Pulmonary artery endothelial cell (primary cell): ENCODE data around the gene ALDH1A3. TPM values are rescaled to one million over a fixed set of nuclear protein-coding genes. Genes with fewer than 3 reads are reported as not detected.

ENCODE experiments used
- DNase-seq: peaks from one replicate; pipeline ENCODE4 v3.0.0-alpha.2; 2011; ENCODE audit warnings: low read depth, low spot score
- total RNA-seq: library from RNA; depleted of rRNA; stranded (reverse); fragments of >200 nt; gene quantifications from 2 replicates; pipeline ENCODE4 v1.2.3, GENCODE V29; 2014

The ALDH1A3 gene
- total RNA-seq, 1 donor from 2014 or later: 52.1 TPM

DNA sequence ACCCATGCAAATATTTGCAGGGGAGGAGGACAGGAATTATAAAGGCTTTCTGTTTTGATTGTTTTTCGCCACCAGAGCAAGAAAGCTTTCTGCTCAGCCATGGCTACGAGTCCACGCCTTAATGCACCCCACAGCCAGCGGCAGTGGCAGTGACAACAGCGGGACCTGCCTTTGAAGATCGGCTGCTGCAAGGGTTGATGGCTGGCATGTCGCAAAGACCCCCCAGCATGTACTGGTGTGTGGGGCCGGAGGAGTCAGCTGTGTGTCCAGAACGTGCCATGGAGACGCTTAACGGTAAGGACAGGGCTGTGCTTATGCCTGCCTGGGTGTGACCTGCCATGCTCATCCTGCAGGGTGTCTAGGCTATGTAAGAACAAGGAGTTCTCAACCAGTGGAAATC, 44.8 kb downstream of the ALDH1A3 start:
- DNase-seq: no peak

DNA sequence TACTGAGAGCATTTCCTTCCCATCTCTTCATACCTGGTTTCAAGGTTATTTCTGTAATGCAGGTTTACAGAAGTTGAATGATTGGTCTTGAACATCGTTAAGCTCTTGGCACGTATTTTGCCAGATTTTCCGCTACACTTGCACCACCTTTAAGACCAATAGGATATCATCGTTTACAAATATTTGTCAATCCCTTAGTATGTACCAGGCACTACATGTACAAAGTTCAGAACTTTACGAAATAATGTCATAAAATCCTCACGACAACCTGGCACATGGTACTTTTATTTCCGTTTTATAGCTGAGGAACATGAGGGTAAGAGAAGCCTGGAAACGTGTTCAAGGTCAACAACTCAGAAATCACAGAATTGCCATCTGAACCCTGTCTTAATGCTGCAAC, 45.8 kb downstream of the ALDH1A3 start:
- no peak for DNase-seq

DNA sequence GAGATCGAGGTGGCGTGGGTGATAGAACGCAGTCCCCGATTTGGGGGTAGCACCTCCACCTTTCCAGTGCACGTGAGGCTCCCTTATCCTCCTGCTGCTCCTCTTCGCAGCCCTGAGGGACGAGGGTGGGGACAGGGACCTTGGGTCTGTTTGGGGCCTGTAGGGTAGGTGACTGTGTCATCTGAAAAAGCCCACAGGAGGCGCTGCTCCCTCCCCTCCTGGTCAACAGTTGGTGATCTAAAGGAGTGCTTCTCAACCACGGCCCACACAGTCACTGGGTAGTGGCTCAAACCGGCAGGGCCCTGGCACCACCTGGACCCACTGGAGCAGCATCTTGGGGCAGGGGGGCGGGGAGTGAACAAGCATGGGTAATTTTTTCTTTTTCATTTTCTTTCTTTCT, 46.6 kb downstream of the ALDH1A3 start:
- DNase-seq: no peak

DNA sequence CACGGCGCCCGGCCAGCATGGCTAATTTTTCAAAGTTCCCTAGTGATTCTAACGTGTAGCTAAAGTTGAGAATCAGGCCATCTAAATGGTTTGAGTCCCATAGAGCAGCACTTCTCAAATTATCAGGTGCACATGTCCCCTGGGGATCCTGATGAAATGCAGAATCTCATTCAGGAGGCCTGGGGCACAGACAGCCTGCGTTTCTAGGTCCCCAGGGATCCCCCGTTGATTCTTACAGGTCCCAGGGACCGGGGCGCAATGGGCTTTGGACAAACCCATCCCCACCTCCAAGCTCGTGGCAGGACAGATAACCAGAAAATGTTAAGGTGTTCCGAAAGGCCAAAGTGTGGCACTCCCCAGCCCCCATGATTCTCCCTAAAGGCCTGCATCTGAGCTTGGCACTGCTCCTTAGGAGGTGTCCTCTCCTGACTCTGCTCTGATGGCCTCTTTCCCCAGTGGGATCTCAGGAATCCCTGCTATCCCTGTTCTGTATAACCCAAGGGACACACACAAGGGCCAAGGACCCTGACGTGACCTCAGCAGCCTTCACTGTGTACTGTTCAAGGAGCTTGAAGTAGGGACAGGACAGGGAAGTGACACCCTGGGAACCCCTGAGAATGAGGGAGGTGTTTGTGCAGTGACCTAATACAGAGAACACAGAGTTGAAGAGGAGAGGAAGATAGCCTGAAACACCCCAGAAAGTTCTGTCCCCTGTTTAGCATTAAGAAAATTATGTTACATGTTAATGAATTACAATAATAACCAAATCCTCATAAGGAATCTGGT, 47.5 kb downstream of the ALDH1A3 start:
- no peak for DNase-seq

DNA sequence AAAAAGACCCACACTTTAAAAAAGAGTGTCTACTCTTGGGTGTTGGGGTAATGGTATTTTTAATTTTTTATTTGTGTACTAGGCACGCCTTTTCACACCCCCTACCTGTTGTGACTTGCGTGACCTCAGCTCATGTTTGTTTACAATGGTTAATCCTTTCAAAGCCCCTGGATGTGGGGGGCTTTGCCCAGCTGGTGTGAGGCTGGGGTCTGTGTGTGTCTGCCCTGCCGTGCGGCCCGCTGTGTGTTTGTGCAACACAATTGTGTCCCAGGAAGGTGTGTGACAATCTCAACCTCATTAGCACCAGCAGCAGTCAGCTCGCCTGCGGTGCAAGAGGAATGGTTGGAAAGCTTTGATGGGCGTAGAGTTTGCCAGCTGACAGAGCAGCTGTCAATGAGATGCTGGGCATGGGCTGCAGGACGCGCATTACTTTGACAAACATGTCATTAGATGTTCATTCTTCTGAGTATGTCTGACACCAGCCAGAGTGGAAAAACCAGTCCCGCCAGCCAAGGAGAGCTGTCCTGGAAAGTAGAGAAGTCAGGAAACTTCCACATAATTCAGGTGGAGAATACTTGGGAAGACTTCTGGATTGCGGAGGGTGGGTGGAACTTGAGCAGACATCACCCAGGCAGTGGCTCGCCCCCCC, 49.1 kb downstream of the ALDH1A3 start:
- DNase-seq: no peak

DNA sequence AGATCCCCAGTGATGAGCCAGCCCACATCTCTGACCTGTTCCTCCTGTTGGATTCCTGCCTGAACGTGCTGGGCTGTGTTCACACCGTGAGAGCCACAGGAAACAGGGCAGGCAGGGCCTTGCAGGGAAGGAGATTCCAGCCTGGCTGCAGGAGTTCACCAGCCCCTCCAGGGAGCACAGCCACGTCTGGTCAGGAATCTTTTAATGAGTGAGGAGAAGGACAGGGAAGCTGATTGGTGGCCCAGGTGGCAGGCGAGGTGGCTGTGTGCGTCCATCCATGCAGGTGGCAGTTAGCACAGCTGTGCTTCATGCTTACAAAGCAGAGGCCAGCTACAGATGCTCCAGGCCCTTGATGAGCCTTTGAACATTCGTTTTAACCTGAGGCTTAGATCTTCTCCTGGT, 50.0 kb downstream of the ALDH1A3 start:
- no peak for DNase-seq

DNA sequence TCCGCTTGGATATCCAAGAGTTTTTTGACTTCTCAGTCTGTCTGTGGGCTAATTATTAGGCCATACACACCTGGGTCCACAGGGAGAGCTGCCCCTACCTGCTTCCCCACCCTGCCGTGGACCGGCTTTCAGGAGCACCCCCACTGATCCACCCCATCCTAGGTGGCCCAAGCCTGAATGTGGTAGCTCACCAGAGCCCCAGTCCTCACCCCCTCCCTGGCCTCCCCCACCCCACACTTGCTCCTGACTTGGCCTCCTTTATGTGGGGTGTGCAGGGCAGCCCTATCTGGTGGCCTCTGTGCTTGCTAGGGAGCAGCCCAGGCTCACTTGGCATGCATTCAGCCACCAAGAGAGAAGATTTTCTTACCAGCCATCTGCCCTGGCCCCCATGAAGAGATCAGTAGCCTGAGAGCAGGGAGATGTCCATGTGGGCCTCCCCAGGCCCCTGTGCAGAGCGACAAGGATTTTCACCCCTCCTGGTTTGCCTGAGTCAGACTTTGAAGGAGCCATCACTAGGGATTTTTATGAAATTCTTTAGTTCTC, 50.7 kb downstream of the ALDH1A3 start:
- DNase-seq: no peak

DNA sequence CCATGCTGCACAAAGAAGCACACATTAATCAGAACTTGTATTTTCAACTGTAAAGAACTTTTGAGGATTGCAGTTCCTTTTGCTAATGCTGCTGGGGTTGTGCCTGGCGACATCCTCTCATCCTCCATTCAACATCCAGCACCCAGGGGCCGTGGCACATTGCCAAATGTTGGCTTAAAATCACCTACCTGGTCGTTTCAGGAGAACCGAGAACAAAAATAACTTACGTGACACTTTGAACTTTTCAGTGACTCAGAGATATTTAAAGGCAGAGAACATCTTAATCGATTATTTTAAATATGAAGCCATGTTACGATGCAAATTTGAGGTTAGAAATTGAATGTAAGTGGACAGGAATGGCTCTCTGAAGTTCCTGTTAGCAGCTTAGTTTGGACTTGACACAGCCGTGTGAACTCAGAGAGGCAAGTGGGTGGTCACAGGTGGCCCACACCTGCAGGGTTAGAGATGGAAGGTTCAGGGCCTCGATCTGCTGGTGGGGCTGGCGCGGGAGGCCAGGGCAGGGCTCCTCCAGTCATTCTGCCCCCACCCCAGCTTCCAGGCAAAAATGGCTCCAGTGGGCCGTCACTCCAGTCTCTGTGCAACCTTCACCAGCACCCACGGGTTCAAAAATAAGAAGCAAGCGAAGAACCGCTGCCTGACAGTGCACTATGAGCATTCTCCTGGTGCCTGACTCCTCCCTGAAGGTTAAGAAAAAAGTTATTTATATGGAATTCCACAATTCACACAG, 51.7 kb downstream of the ALDH1A3 start:
- DNase-seq: no peak

DNA sequence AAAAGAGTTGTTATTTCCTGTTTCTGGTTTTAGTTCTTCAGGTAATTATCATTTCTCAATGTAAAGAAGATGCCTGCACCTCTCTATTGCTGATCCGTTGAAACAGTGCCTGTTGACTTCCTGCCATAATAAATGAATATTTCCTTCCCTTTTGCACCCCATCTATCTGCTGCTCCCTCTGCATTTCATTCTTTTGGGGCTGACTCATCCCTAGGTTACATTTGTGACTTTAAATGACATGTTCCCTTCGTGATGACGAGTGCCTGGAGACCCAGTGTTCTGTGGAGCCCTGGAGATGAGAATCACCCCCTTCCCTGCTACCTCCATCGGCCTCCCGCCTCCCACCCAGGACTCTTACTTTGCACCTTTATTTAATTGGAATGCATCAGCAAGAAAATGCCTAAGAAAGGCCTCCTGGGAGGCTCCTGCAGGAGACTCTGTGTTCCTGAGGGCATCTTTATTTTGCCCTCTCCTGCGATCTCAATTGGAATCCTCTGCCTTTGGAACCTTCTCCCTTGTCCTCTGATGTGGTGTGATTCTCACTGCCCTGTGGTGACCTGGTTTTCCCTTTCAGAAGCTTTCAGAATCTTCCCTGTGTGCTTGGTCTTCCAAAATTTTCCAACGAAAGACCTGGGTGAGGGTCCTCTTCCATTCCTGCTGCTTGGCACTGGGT, 53.2 kb downstream of the ALDH1A3 start:
- DNase-seq: no peak

DNA sequence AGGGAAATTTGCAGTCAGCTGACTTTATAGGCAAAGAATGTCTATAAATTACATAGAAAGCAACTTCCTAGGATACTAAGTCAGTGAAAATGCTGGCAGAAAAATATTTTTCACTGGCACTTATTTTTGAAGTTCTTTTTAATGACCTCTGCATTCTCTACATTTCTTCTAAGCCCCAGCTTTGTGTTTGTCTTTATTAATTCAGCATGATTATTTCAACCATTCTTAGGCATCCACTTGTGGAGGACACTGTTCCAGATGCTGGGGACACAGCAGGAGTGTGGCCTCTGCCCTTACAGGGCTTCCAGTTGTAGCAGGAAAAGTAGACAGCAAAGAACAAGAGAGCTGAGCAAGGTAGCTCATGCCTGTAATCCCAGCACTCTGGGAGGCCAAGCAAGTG, 54.5 kb downstream of the ALDH1A3 start:
- no peak for DNase-seq

DNA sequence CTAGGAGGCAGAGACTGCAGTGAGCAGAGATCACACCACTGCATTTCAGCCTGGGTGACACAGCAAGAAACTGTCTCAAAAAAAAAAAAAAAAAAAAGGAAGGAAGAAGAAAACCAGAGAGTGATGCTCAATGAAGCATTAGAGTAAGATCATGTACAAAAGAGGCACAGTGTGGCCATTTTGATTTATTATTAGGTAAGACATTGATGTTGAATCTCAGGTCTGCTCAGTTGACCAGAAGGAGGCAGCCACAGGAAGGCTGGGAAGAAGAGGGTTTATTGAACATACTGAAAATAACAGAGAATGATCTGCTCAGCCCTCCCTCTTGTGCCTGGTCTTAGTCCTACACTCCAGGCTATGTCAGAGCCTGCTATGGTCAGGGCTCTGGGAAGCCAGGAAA, 55.1 kb downstream of the ALDH1A3 start:
- no peak for DNase-seq

DNA sequence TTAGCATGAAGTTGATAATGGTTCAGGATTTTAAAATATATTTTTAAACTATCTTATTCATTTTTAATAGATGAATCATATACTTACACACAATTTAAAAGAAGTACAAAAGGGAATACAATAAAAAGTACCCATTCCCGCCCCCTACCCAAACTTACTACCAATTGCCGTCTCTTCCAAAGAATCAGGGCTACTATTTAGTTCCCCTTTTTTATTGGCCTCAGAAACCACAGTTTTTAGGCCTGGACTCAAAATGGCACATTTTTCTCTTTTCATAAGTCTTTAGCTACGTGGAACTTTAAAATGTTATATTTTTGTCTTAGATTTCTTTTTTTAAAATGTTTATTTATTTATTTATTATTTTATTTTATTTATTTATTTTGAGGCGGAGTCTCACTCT, 57.5 kb downstream of the ALDH1A3 start:
- DNase-seq: no peak

DNA sequence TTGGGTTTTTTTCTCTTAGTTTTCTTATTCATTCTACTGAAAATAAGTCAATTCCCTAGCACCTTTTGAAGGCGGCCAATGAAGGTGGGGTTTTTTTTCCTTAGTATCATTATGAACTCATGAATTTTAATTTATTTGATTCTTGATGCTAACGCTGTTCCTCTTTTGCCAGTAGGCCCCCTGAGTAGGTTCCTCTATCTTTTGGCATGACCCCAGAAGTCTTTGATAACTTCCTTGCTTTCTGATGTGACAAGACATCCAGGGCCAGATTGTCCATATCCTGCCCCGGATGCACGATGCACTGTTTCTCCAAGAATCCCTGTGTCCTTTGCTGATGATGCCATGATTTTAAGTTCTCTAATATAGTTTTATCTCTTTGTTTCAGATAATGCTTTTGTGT, 60.2 kb downstream of the ALDH1A3 start:
- no peak for DNase-seq

DNA sequence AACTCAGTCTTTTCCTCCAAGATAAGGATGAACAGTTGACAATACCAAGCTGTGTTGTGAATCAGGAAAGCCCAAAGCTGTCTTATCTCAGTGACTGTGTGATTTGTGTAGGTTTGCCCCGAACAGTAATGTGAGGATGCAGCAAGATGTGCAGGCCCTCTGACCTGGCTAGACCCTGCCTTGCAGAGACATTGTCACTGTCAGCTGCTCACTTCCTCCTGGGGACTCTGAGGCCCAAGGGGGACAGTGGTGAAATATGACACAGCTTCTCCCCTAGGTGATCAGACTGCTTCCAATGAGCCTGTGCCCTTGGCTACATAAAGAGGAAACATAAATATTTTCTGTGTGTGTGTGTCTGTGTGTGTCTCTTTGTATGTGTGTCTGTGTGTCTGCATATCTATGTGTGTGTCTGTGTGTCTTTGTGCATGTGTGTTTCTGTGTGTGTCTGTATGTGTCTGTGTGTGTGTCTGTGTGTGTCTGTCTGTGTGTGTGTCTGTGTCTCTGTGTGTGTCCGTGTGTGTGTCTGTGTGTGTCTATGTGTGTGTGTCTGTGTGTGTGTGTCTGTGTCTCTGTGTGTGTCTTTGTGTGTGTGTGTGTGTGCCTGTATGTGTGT, 61.2 kb downstream of the ALDH1A3 start:
- no peak for DNase-seq

DNA sequence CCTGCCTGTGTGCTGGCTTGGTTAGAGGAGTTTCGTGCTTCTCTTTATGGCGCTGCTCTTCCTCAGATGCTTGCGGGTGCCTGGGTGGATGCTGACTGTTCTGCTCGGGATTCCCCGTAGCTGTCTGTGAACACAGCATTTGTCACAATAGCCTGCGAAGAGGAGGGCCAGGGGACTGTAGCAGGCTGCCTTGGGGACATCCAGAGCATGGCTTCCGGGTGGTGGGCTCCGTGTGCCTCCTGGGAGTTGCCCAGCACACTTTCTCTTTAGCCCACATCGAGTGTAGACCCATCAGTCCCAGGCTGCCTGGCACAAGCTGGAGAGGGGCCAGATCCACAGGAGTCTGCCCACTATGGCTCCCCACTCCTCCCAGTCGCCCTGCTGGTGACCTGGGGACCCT, 61.9 kb downstream of the ALDH1A3 start:
- no peak for DNase-seq

DNA sequence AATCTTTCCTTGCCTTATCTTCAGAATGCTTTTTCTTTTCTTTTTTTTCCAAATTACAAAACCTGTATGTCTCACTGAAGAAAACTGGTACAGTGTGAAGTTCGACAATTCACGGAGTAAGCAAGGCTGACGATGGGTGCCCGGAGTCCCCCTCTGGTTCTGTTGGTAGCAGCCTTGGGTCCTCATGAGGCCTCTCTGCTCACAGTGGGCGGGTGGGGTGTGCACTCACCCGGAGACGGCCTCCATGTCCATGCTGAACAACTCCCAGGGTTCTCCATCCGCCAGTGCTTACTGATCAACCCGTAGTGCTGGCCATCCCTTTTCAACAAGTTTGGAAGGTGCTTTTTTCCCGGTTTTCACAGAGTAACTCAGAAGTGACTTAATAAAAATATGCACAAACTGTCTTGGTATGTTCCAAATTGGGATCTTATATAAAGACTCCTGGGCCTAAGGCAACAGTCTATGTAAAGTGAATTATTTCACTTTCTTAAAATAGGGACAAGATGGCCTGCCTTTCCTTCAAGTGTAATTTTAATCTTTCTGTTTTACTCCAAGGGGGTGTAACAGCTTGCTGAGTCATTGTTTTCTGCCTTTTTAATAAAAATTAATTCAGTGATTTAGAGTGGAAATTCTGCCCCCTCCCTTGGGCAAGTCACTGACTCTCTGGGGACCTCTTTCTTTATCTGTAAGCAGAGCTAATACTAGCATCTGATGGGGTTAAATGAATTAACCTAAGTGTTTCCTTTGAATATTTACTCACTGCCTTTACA, 63.2 kb downstream of the ALDH1A3 start:
- no peak for DNase-seq

DNA sequence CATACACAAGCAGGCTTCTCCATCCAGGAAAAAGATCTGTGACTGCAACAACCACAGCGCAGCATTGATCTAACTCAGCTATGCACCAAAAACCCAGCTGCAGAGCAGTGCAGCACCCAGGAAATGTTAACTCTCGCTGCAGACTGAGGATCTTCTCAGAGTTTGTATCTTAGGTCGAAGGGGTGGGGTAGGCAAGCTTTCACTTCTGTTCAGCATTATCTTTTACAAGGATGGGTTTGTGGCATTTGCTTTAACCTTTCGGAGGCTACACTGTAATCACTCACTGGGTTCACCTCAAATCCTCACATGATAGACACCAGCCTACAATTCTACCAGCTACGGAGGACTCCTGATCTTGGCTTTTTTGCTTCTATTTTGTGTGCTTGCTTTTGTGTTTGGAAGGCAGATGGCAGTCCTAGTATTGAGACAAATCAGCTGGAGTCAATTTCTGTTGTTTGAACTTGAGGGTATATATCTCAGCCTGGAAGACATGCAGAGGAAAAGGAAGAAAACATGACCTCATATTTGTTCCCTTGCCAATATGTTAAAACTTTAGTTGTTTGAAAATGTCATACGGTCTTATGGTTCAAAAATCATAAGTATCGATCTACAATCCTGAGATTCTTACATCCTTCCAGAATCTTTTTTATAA, 64.7 kb downstream of the ALDH1A3 start:
- no peak for DNase-seq

DNA sequence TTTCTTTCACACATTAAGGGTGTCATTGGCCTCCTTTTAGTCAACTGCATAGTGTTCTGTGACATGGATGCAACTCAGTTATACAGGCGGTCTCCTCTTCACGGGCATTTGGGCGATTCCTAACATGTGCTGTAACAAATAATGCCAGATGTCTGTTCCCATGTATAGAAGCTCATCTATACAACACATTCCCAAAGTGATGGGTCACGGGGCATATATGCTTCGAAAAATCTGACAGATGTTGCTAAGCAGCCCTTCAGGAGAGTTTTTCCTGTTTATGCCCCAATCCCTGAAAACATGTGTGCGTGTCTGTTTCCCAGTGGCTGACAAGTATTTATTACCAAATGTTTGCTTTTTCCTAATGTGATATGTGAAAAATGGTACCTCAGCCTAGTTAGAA, 65.4 kb downstream of the ALDH1A3 start:
- no peak for DNase-seq

DNA sequence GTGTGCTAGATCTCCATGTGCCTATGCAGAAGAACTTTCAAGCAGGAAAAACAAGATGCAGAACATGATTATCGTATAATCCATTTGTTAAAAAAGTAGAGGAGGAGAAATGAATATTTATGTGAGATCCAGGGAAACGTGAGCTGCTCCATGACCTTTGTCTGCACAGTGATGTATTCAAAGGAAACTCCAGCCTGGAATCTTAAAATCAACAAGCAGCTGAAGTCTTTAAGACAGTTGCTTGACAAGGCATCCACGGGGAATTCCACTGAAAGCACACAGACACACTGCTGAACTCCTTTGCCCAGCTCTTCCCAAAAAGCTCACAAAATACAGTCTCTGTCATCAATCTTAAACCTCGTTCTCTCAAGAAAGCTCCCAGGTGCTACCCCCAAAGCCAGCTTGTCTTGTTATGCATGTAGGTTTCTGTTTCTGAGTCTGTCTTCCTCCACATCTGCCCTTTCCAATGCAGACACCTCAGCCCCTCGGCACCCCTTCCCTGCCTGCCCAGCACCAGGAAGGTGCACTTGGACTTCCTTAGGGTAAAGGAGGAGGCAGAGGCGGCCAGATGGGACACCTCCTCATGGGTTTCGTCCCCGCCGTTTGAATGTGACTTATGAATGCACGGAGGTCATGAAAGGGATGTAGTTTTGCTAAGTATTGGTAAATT, 68.3 kb downstream of the ALDH1A3 start:
- no peak for DNase-seq

DNA sequence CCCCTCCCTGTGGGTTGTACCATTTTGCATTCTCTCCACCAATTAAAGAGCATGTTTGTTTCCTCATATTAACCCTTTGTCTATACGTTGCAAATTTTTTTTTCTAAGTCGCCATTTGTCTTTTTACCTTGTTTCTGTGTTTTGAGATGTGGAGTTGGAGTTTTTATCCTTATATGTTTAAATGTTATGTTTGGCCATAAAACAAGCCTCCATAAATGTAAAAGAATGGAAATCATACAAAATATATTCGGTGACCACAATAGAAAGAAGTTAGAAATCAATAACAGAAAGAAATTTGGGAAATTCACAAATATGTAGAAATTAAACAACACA, 68.8 kb downstream of the ALDH1A3 start:
- DNase-seq: no peak
